HG03139 (cell line): ENCODE data around the gene CDK3.

Experiments used
- ATAC-seq: cut with Tn5 transposase; IDR thresholded peaks from one replicate; pipeline ENCODE4 v1.9.1; 2021; ENCODE audit not compliant: unreplicated experiment

The CDK3 gene

GRCh38 chr17:76013377-76013932, 12.8 kb downstream of the CDK3 start:
- no peak for ATAC-seq

GRCh38 chr17:76014100-76014924, 13.7 kb downstream of the CDK3 start:
- ATAC-seq: no peak

- ATAC-seq: no peak
Observed at GRCh38 chr17:76014925-76015261, 14.2 kb downstream of the CDK3 start.

- ATAC-seq: no peak
Observed at GRCh38 chr17:76017481-76018339, 17.1 kb downstream of the CDK3 start.

- no peak for ATAC-seq
Observed at GRCh38 chr17:76018340-76018680, 17.7 kb downstream of the CDK3 start.

GRCh38 chr17:76018801-76019200, 18.1 kb downstream of the CDK3 start:
- ATAC-seq: no peak

GRCh38 chr17:76019833-76020467, 19.3 kb downstream of the CDK3 start:
- no peak for ATAC-seq

- ATAC-seq: no peak
Observed at GRCh38 chr17:76022285-76022684, 21.6 kb downstream of the CDK3 start.

- no peak for ATAC-seq
Observed at GRCh38 chr17:76022973-76023899, 22.6 kb downstream of the CDK3 start.

- ATAC-seq: no peak
Observed at GRCh38 chr17:76023900-76024237, 23.2 kb downstream of the CDK3 start.

GRCh38 chr17:76024353-76024752, 23.7 kb downstream of the CDK3 start:
- no peak for ATAC-seq

- ATAC-seq: no peak
Observed at GRCh38 chr17:76025294-76025693, 24.6 kb downstream of the CDK3 start.

GRCh38 chr17:76026714-76027158, 26.1 kb downstream of the CDK3 start:
- no peak for ATAC-seq

- ATAC-seq: no peak
Observed at GRCh38 chr17:76027159-76027839, 26.6 kb downstream of the CDK3 start, which contains the start of gene EVPL. TSS of gene EVPL (minus strand) at chr17:76027306. CDS start at chr17:76027198, 108 bp downstream.

GRCh38 chr17:76032073-76032779, 31.6 kb downstream of the CDK3 start:
- ATAC-seq: no peak

GRCh38 chr17:76032780-76033108, 32.1 kb downstream of the CDK3 start:
- no peak for ATAC-seq

- ATAC-seq: no peak
Observed at GRCh38 chr17:76033139-76033538, 32.5 kb downstream of the CDK3 start.

- no peak for ATAC-seq
Observed at GRCh38 chr17:76034428-76035350, 34.0 kb downstream of the CDK3 start.
